Mesothelial cell of epicardium (in vitro differentiated cells): ENCODE data around the gene CFAP90. TPM values are rescaled to one million over a fixed set of nuclear protein-coding genes. Genes with fewer than 3 reads are reported as not detected.

Experiments
- DNase-seq, 2 experiments: peaks; one replicate each; pipeline ENCODE4 v3.0.0; 2021; ENCODE audit warnings: low spot score in 2 of 2; ENCODE audit not compliant: unreplicated experiment in 2 of 2
- H3K27ac Mint-ChIP-seq: 2 replicates; pipeline ENCODE4 v1.8.0; 2021; ENCODE audit warnings: mixed read lengths
- H3K27me3 Mint-ChIP-seq: 2 replicates; pipeline ENCODE4 v1.8.0; 2021; ENCODE audit warnings: low read depth, mixed read lengths
- H3K36me3 Mint-ChIP-seq: 2 replicates; pipeline ENCODE4 v1.8.0; 2021; ENCODE audit warnings: mixed read lengths
- H3K4me1 Mint-ChIP-seq: 2 replicates; pipeline ENCODE4 v1.8.0; 2021; ENCODE audit warnings: mixed read lengths
- H3K4me3 Mint-ChIP-seq: 2 replicates; pipeline ENCODE4 v1.8.0; 2021; ENCODE audit warnings: mild to moderate bottlenecking, moderate library complexity, mixed read lengths
- H3K9me3 Mint-ChIP-seq: 2 replicates; pipeline ENCODE4 v1.8.0; 2021; ENCODE audit warnings: mixed read lengths
- CTCF ChIP-seq: fragments of 200-600 bp; sonication (generic); IDR thresholded peaks from one replicate; pipeline ENCODE4 v1.5.0; 2021; ENCODE audit warnings: antibody characterized with exemption; ENCODE audit not compliant: unreplicated experiment
- total RNA-seq: library from RNA; stranded (reverse); gene quantifications from 3 replicates; pipeline ENCODE4 v1.2.1, GENCODE V29; 2021

The CFAP90 gene
- total RNA-seq, 1 donor from 2014 or later: 0.85 TPM

- Mint-ChIP-seq H3K27ac (peak overlapping the region; percentile 14), H3K4me1 (no peaks in the 10 kb centered on the region), H3K27me3 (no peaks in the 10 kb centered on the region), H3K9me3 (no peaks in the 10 kb centered on the region), H3K36me3 (peaks cover 22% of the 10 kb centered on the region), H3K4me3 (no peak overlapping the region)
- no peak for TF ChIP-seq CTCF
- DNase-seq: no peak
Observed at GRCh38 chr5:7886849-7887475, 36.0 kb upstream of the CFAP90 start.

- no peaks in the 10 kb centered on the region for H3K27me3 Mint-ChIP-seq
- H3K4me1 Mint-ChIP-seq: no peaks in the 10 kb centered on the region
- DNase-seq: no peak
- no peak overlapping the region for H3K4me3 Mint-ChIP-seq
- H3K27ac Mint-ChIP-seq: no peak overlapping the region
- H3K9me3 Mint-ChIP-seq: no peaks in the 10 kb centered on the region
- H3K36me3 Mint-ChIP-seq: peaks cover 21% of the 10 kb centered on the region
- no peak for TF ChIP-seq CTCF
Observed at GRCh38 chr5:7884491-7885267, 33.7 kb upstream of the CFAP90 start.

- Mint-ChIP-seq H3K4me1 (no peaks in the 10 kb centered on the region), H3K36me3 (peaks cover 22% of the 10 kb centered on the region), H3K27me3 (no peaks in the 10 kb centered on the region), H3K4me3 (no peak overlapping the region), H3K27ac (no peak overlapping the region), H3K9me3 (no peaks in the 10 kb centered on the region)
- TF ChIP-seq CTCF: no peak
- no peak for DNase-seq
Observed at GRCh38 chr5:7882926-7883325, 32.0 kb upstream of the CFAP90 start.

GRCh38 chr5:7881816-7882215 is 30.9 kb upstream of the CFAP90 start:
- Mint-ChIP-seq H3K9me3 (no peaks in the 10 kb centered on the region), H3K4me3 (no peak overlapping the region), H3K27ac (no peak overlapping the region), H3K27me3 (no peaks in the 10 kb centered on the region), H3K36me3 (peaks cover 22% of the 10 kb centered on the region), H3K4me1 (peaks cover 2% of the 10 kb centered on the region)
- DNase-seq: no peak
- TF ChIP-seq CTCF: no peak

- no peak for TF ChIP-seq CTCF
- Mint-ChIP-seq H3K36me3 (peaks cover 26% of the 10 kb centered on the region), H3K4me3 (no peak overlapping the region), H3K27me3 (no peaks in the 10 kb centered on the region), H3K27ac (no peak overlapping the region), H3K4me1 (peaks cover 2% of the 10 kb centered on the region), H3K9me3 (no peaks in the 10 kb centered on the region)
- DNase-seq: no peak
Observed at GRCh38 chr5:7881091-7881490, 30.2 kb upstream of the CFAP90 start.
